Large intestine (tissue), 3 donors: ENCODE data around the gene HECW1. TPM values are rescaled to one million over a fixed set of nuclear protein-coding genes. Genes with fewer than 3 reads are reported as not detected.
"Not testable (repeated sequence)": the region's sequence is repeated elsewhere in the genome, so short reads cannot be mapped to it uniquely, and the experiment has no call there.

ENCODE experiments used
- DNase-seq, 2 donors: peaks; one replicate each; pipeline versions ENCODE4 v3.0.0 to v3.0.0-alpha.2; 2013
- H3K27ac ChIP-seq: one replicate; pipeline ENCODE4 v1.5.1; 2013; ENCODE audit warnings: low read length
- H3K27me3 ChIP-seq: 2 replicates; pipeline ENCODE4 v1.6.1; 2013; ENCODE audit warnings: low read length; ENCODE audit not compliant: control insufficient read depth, insufficient read depth
- H3K36me3 ChIP-seq: 2 replicates; pipeline ENCODE4 v1.6.1; 2013; ENCODE audit warnings: low read length; ENCODE audit not compliant: control insufficient read depth, insufficient read depth
- H3K4me1 ChIP-seq: one replicate; pipeline ENCODE4 v1.6.1; 2013; ENCODE audit warnings: low read length; ENCODE audit not compliant: control insufficient read depth, insufficient read depth
- H3K4me3 ChIP-seq: one replicate; pipeline ENCODE4 v1.5.1; 2013; ENCODE audit warnings: low read length
- H3K9me3 ChIP-seq: one replicate; pipeline ENCODE4 v1.6.1; 2013; ENCODE audit warnings: mild to moderate bottlenecking, low read depth, low read length, moderate library complexity; ENCODE audit not compliant: control insufficient read depth
- WGBS: methylation state at CpG from one replicate; pipeline ENCODE4 v1.1.5; 2013; ENCODE audit warnings: low lambda C conversion rate; ENCODE audit not compliant: insufficient coverage; 5-methylcytosine and 5-hydroxymethylcytosine counted together
- polyA plus RNA-seq: library from polyadenylated mRNA; unstranded; fragments of 120-200 nt; gene quantifications from one replicate; pipeline ENCODE4 v1.2.1, GENCODE V29; 2013

The HECW1 gene
- polyA plus RNA-seq, 1 donor = 0.36 TPM

DNA sequence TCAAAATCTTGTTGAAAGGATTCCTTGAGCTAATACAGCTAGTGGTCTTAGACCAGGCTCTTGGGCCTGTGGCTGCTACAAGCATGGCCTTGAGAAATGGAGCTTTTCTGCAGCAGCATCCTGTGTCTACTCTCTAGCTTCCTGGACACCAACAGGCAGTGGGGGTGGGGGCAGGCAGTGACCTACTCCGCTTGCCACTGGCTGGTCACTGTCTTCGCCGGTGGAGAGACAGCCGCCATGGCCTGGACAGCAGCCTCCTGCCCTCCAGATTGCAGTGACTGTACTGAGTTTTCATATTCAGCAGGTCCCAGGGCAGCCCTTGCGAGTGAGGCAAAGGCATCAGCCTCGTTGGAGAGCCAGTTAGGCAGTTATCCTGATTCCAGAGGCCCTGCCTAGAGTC is 204.6 kb downstream of the HECW1 start:
- no peaks in the 10 kb centered on the region for H3K9me3 ChIP-seq
- H3K4me1 ChIP-seq = no peaks in the 10 kb centered on the region
- no peak overlapping the region for H3K4me3 ChIP-seq
- H3K27ac ChIP-seq = no peak overlapping the region
- H3K36me3 ChIP-seq = no peaks in the 10 kb centered on the region
- no peak for DNase-seq
- no peaks in the 10 kb centered on the region for H3K27me3 ChIP-seq
- no CpG with 5 or more reads among the region's 6 CpGs for WGBS

DNA sequence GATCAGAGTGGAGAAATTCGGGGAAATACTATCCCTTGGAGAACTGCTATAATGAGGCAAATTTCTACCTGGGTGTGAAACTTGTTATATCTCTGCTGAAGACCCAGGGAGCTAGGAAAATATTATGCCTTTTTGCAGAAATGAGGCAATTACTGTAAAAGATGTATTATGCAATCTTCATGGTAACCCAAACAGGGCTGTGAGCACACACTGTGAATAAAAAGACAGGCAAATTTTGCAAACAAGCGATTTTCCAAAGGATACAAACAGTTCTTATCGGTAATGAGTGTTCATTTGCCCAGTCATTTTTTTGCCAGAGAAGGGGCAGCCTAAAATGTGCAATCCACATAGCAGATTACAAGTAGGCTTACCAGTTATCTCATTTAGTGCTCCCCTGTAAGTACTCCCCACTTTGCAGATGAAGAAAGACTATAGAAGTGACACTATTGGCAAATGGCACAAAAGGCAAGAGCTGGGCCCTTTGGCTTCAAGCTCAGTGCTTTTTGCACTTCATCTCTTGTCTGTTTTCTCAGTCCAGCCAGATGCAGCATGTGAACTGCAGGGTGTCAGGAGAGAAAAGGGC is 205.8 kb downstream of the HECW1 start:
- Histone ChIP-seq H3K9me3 (no peaks in the 10 kb centered on the region), H3K27ac (no peak overlapping the region), H3K4me1 (no peaks in the 10 kb centered on the region), H3K4me3 (no peak overlapping the region), H3K27me3 (no peaks in the 10 kb centered on the region), H3K36me3 (no peaks in the 10 kb centered on the region)
- no peak for DNase-seq
- WGBS = no CpG with 5 or more reads among the region's 3 CpGs

DNA sequence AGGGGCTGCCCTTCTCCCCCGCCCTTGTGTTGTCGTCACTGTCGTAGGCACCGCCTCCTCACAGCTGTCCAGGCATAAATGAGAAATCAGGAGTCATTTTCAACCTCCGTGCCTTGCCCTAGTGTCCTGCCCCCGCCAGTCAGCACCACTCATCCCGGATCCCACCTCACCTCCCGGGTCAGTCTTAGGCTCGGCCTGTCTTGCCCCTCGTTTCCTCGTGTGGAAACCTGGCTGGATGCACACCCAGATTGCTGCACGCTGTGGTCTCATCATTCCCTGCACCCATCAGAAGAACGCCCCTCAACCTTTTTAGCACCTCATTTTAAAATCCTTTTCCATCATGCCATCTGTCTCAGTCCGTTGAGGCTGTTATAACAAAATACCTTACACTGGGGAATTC is 213.1 kb downstream of the HECW1 start:
- Histone ChIP-seq H3K9me3 (no peaks in the 10 kb centered on the region), H3K27me3 (no peaks in the 10 kb centered on the region), H3K4me3 (no peak overlapping the region), H3K36me3 (no peaks in the 10 kb centered on the region), H3K27ac (no peak overlapping the region), H3K4me1 (no peaks in the 10 kb centered on the region)
- 83% methylated on average over 1 of the region's 14 CpGs for WGBS
- no peak for DNase-seq

DNA sequence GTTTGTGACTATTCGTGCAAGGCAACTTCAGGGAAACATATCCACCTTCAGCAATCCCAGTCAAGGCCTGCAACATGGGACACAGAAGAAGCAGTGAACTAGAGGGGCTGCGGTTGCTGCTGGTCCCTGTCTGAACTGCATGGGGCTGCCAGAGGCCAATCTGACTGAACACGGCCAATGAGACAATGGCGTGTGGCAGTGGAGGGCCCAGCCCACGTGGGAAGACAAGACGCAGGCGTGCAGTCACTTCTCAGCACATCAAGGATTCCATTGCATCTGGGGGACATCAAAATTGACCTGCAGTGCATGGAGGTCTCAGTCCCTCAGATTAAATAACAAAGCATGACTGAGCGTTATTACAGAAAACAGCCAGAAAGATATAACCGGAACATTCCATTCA is 215.9 kb downstream of the HECW1 start:
- 100% methylated on average over 1 of the region's 9 CpGs for WGBS
- no peaks in the 10 kb centered on the region for H3K36me3 ChIP-seq
- no peaks in the 10 kb centered on the region for H3K9me3 ChIP-seq
- no peak overlapping the region for H3K27ac ChIP-seq
- DNase-seq = no peak
- H3K4me1 ChIP-seq = no peaks in the 10 kb centered on the region
- no peak overlapping the region for H3K4me3 ChIP-seq
- no peaks in the 10 kb centered on the region for H3K27me3 ChIP-seq

DNA sequence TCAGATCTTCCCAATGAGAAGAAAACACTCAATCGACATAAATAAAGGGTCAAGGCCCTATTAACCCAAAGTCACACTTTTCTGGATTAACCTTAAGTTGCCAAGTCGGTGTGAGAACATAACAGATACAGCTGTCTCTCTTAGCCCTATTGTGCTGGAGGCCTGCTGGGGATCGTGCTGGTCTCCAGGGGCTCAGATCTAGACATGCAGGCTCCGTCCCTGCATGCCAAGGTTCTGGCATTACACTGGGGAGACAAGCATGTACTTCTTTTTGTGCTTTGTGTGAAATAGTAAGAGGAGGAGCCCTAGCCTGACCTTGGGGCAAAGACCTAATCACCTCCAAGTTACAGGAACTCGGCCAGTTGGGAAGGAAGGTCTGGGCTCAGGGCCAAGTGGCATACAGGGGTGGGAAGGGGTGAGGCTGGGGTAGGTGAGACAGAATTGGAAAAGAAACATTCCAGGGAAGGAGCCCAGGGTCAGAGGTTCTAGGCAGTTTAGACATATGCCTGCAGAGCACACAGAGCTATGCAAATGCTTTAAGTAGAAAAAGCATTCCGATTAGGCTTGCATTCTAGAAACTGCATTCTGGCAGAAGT is 216.4 kb downstream of the HECW1 start:
- Histone ChIP-seq H3K27ac (no peak overlapping the region), H3K4me1 (no peaks in the 10 kb centered on the region), H3K9me3 (no peaks in the 10 kb centered on the region), H3K27me3 (no peaks in the 10 kb centered on the region), H3K36me3 (no peaks in the 10 kb centered on the region), H3K4me3 (no peak overlapping the region)
- no peak for DNase-seq
- no CpG with 5 or more reads among the region's 6 CpGs for WGBS

DNA sequence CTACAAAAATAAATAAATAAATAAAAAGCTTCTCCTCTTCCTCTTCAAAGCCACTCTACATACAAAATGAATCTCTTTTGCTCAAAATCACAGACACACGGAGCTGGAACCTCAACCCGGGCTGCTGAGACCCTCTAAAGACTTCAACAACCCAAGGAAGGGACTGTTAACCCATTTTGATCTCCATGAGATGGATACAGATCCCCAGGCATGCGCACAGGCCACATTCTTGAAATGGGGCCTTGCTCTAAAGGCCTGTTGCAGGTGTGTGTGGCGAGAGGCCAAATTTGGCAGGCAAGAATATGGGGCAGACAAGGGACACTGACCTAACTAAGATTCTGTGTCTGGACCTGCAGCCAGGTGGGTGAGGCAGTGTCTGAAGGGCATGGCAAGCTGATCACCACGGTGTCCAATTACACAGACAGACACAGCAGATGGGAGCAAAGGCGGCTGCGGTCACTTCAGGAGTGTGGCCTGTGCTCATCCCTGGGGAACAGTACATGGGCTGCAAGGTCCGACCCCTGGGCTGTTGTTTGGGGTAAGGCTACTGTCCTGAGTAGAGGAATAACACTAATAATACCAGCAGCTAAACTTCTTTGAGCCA is 219.8 kb downstream of the HECW1 start:
- WGBS = no CpG with 5 or more reads among the region's 8 CpGs
- H3K36me3 ChIP-seq = no peaks in the 10 kb centered on the region
- no peak for DNase-seq
- H3K27ac ChIP-seq = no peak overlapping the region
- H3K4me1 ChIP-seq = no peaks in the 10 kb centered on the region
- H3K27me3 ChIP-seq = no peaks in the 10 kb centered on the region
- H3K4me3 ChIP-seq = no peak overlapping the region
- no peaks in the 10 kb centered on the region for H3K9me3 ChIP-seq

DNA sequence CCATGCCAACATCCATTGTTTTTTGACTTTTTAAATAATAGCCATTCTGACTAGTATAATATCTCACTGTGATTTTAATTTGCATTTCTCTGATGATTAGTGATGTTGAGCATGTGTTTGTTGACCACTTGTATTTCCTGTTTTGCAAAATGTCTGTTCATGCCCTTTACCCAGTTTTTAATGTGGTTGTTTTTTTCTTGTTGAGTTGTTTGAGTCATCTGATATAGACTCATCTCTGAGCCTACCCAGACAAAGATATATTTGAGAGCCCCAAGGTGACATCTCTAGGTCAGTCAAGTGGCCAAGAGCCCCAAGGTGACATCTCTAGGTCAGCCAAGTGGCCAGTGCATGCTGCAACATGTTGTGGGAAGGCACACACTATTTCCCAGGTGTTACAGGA is 224.7 kb downstream of the HECW1 start:
- no peak overlapping the region for H3K4me3 ChIP-seq
- no peaks in the 10 kb centered on the region for H3K4me1 ChIP-seq
- H3K27ac ChIP-seq = no peak overlapping the region
- no peak for DNase-seq
- peaks cover 3% of the 10 kb centered on the region for H3K27me3 ChIP-seq
- no peaks in the 10 kb centered on the region for H3K36me3 ChIP-seq
- H3K9me3 ChIP-seq = no peaks in the 10 kb centered on the region

DNA sequence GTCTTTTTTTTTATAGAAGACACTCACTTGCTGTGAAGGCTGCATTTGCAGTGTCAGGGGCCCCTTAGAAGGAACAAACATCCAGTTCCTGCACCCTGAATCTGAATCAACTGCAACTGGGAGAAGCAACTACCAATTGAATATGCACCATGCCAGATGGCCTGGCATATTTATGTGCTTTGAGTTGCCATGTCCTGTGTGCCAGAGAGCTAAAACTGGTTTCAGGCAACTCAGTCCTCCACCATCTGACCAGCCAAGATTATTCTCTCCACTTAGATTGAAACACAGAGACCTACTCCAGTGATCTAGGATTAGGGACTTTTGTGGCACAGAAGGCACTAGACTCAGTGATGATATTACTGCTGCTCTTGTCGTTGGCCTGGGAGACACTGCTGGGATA is 225.4 kb downstream of the HECW1 start:
- no peak overlapping the region for H3K27ac ChIP-seq
- H3K27me3 ChIP-seq = peaks cover 3% of the 10 kb centered on the region
- no peak overlapping the region for H3K4me3 ChIP-seq
- H3K4me1 ChIP-seq = no peaks in the 10 kb centered on the region
- H3K9me3 ChIP-seq = no peaks in the 10 kb centered on the region
- DNase-seq = no peak
- H3K36me3 ChIP-seq = no peaks in the 10 kb centered on the region
- WGBS = no CpG with 5 or more reads among the region's 1 CpG

DNA sequence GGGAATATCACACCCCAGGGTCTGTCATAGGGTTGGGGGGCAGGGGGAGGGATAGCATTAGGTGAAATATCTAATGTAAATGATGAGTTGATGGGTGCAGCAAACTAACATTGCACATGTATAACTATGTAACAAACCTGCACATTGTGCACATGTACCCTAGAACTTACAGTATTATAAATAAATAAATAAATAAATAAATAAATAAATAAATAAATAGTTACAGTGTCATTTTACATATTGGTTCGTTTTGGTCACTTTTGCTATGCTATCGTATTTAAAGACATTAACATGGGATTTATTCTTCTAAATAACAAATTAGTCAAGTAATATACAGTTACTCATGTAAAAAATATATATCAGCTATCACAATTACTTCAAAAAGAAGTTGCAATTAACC is 228.7 kb downstream of the HECW1 start:
- no peak overlapping the region for H3K27ac ChIP-seq
- H3K36me3 ChIP-seq = no peaks in the 10 kb centered on the region
- no peaks in the 10 kb centered on the region for H3K4me1 ChIP-seq
- H3K9me3 ChIP-seq = no peaks in the 10 kb centered on the region
- H3K4me3 ChIP-seq = no peak overlapping the region
- no peak for DNase-seq
- 100% methylated on average over 1 of the region's 2 CpGs for WGBS
- peaks cover 3% of the 10 kb centered on the region for H3K27me3 ChIP-seq

DNA sequence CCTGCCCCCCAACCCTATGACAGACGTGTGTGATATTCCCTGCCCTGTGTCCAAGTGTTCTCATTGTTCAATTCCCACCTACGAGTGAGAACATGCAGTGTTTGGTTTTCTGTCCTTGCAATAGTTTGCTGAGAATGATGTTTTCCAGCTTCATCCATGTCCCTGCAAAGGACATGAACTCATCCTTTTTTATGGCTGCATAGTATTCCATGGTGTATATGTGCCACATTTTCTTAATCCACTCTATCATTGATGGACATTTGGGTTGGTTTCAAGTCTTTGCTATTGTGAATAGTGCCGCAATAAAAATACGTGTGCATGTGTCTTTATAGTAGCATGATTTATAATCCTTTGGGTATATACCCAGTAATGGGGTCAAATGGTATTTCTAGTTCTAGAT is 231.0 kb downstream of the HECW1 start:
- not testable (repeated sequence) for H3K36me3 ChIP-seq, H3K9me3 ChIP-seq, DNase-seq, H3K27me3 ChIP-seq, H3K27ac ChIP-seq, H3K4me3 ChIP-seq, H3K4me1 ChIP-seq
- no CpG with 5 or more reads among the region's 4 CpGs for WGBS

DNA sequence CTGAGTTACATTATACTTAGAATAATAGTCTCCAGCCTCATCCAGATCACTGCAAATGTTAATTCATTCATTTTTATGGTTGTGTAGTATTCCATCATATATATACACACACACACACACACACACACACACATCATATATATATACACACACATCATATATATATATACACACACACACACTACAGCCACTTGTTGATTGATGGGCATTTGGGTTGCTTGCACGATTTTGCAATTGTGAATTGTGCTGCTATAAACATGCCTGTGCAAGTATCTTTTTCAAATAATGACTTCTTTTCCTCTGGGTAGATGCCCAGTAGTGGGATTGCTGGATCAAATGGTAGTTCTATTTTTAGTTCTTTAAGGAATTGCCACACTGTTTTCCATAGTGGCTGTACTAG is 233.2 kb downstream of the HECW1 start:
- not testable (repeated sequence) for H3K9me3 ChIP-seq, H3K4me1 ChIP-seq, DNase-seq, H3K27ac ChIP-seq, H3K36me3 ChIP-seq, H3K4me3 ChIP-seq, H3K27me3 ChIP-seq
- WGBS = no CpG with 5 or more reads among the region's 1 CpG
